Stimulated activated naive CD8-positive, alpha-beta T cell treated with anti-CD3 and anti-CD28 coated beads, Interleukin-15, amount 100 ng/mL, for 72 hours (primary cell): Measurements from ENCODE around the gene KREMEN2.

Experiments
- ATAC-seq: fragments of 150-1000 bp; cut with Tn5 transposase; 2 replicates; pipeline ENCODE4 v1.10.0; 2021; ENCODE audit warnings: mild to moderate bottlenecking, moderate library complexity
- DNase-seq, 2 donors: peaks; one replicate each; pipeline ENCODE4 v3.0.0; 2021 to 2022
- H3K27ac Mint-ChIP-seq, 2 donors: one replicate each; pipeline ENCODE4 v1.8.0; 2022; ENCODE audit warnings: mild to moderate bottlenecking in 2 of 2, mixed read lengths in 2 of 2, moderate library complexity in 2 of 2
- H3K27me3 Mint-ChIP-seq: one replicate; pipeline ENCODE4 v1.8.0; 2022; ENCODE audit warnings: mixed read lengths
- H3K4me1 Mint-ChIP-seq: one replicate; pipeline ENCODE4 v1.8.0; 2022; ENCODE audit warnings: mild to moderate bottlenecking, mixed read lengths
- H3K4me3 Mint-ChIP-seq, 2 donors: one replicate each; pipeline ENCODE4 v1.8.0; 2022; ENCODE audit warnings: mild to moderate bottlenecking in 2 of 2, mixed read lengths in 2 of 2, moderate library complexity in 1 of 2
- H3K9me3 Mint-ChIP-seq, 2 donors: one replicate each; pipeline ENCODE4 v1.8.0; 2022; ENCODE audit warnings: mixed read lengths in 2 of 2

KREMEN2 gene

DNA sequence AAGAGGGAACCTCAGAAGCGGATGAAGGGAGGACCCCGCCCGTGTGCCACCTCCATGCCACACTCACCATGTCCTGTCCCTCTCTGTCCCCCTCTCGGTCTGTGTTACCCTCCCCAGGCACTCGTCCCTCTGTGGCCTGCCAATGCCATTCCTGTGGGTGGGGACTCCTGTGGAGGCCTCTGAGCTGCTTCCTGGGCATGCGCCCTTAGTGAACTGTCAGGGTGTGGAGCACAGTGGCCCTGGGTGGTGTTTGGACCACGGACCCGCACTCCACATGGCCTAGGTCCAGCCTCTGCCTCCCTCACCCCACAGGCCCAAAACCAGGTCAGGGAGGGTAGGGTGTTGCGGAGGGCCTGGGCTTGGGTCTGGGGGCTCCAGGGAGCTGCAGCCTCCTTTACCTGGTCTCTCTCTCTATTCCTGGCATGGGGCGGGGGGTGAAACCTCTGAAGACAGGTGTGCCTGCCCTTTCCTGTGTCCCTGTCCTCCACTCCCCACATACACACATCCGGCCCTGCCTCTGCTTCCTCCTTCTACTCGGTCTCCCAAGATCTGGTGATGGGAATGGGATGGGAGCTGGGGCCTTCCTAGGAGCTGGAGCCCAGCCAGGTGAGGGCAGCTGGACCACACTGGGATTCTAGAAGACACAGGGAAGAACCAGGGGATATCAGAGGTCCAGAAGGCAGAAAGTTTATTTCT is 27.6 kb downstream of the KREMEN2 start:
- Mint-ChIP-seq H3K27ac (no peak overlapping the region), H3K27me3 (peaks cover 15% of the 10 kb centered on the region), H3K4me3 (no peak overlapping the region), H3K9me3 (no peaks in the 10 kb centered on the region), H3K4me1 (no peaks in the 10 kb centered on the region)
- DNase-seq = no peak
- ATAC-seq = no peak

DNA sequence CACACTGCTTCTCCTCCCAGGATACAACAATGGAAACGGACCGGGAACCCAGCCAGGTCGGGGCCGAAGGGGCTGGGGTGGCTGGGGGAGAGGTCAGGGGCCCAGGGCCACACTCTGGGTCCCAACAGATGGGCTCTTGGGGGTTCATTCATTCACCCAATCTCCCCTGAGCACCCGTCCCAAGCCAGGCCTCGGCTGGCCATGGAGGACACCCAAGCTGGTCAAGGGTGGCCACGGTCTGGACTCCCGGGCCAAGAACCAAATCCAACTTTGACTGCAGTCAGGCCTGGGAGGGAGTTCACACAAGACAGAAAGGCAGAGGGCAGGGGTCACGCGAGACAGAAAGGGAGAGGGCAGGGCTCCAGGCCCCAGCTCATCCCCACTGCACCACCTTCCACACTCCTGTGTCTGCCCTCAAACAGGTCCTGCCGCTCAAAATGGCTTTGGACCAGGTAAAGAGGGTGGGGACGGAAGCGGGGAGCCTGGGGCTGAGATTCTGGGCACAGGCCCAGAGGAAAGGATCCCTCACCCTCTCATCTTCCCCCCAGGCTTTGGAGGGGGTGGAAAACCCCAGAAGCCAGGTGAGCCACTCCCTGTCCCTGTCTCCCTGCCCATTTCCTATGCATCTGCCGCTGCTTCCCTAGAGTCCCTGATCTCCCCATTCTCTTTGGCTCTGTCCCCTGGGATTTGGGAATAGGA is 28.5 kb downstream of the KREMEN2 start:
- Mint-ChIP-seq H3K27ac (peak overlapping the region in 1 of 2 donors; percentile 76), H3K27me3 (peaks cover 12% of the 10 kb centered on the region), H3K4me1 (no peaks in the 10 kb centered on the region), H3K9me3 (no peaks in the 10 kb centered on the region), H3K4me3 (no peak overlapping the region)
- ATAC-seq (no peak), DNase-seq (no peak)

GRCh38 chr16:2996298-2996697 is 32.2 kb downstream of the KREMEN2 start:
- Mint-ChIP-seq H3K4me3 (no peak overlapping the region), H3K9me3 (no peaks in the 10 kb centered on the region), H3K27ac (peak overlapping the region in 1 of 2 donors; percentile 42), H3K27me3 (peaks cover 14% of the 10 kb centered on the region), H3K4me1 (no peaks in the 10 kb centered on the region)
- ATAC-seq = no peak
- DNase-seq = no peak

DNA sequence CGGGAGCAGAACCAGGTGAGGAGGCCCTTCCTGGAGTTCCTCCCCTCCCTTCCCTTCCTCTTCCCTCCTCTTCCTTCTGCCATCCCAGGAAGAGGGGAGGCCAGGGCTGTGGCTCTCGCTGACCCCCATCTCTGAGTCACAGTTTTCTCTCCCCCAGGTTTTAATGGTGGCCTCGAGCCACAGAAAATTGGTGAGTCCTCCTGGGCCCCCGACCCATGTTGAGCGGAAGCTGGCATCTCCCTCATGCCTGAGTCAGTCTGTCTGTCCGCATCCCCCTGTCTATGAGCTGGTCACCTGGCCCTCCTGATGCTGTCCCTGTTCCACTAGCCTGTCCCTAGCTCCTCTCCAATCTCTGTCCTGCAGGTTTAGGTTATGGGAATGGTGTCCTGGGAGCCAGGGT is 35.9 kb downstream of the KREMEN2 start:
- H3K4me1 Mint-ChIP-seq = peaks cover 4% of the 10 kb centered on the region
- peak overlapping the region in 1 of 2 donors; percentile 89 for H3K27ac Mint-ChIP-seq
- ATAC-seq (no peak), DNase-seq (no peak)
- H3K4me3 Mint-ChIP-seq = no peak overlapping the region
- no peaks in the 10 kb centered on the region for H3K9me3 Mint-ChIP-seq
- H3K27me3 Mint-ChIP-seq = peaks cover 18% of the 10 kb centered on the region

DNA sequence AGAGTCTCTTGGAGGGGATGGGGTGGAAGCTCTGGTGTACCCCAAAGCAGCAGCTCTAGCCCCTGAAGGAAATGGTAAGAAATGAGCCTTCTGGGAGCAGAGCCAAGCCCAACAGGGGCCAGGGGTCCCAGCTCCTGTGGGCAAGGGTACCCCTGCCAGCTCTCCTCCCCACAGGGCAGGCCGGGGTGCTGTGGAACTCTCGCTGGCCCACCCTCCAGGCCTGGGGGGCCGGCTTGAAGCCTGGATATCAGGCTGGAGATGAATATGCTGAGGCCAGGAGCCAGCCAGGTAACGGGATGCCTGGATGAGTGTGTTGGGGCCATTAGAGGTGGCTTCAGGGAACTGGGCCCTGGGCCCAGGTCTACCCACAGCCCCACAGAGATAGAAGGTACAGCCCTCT is 36.5 kb downstream of the KREMEN2 start:
- H3K4me1 Mint-ChIP-seq = peaks cover 6% of the 10 kb centered on the region
- DNase-seq (no peak), ATAC-seq (no peak)
- H3K27ac Mint-ChIP-seq = no peak overlapping the region
- H3K9me3 Mint-ChIP-seq = no peaks in the 10 kb centered on the region
- peaks cover 22% of the 10 kb centered on the region for H3K27me3 Mint-ChIP-seq
- H3K4me3 Mint-ChIP-seq = no peak overlapping the region

- H3K4me3 Mint-ChIP-seq = no peak overlapping the region
- H3K9me3 Mint-ChIP-seq = no peaks in the 10 kb centered on the region
- H3K27me3 Mint-ChIP-seq = peaks cover 29% of the 10 kb centered on the region
- DNase-seq (no peak), ATAC-seq (no peak)
- peaks cover 6% of the 10 kb centered on the region for H3K4me1 Mint-ChIP-seq
- H3K27ac Mint-ChIP-seq = no peak overlapping the region
Measured at GRCh38 chr16:3001316-3001715, 37.2 kb downstream of the KREMEN2 start.

DNA sequence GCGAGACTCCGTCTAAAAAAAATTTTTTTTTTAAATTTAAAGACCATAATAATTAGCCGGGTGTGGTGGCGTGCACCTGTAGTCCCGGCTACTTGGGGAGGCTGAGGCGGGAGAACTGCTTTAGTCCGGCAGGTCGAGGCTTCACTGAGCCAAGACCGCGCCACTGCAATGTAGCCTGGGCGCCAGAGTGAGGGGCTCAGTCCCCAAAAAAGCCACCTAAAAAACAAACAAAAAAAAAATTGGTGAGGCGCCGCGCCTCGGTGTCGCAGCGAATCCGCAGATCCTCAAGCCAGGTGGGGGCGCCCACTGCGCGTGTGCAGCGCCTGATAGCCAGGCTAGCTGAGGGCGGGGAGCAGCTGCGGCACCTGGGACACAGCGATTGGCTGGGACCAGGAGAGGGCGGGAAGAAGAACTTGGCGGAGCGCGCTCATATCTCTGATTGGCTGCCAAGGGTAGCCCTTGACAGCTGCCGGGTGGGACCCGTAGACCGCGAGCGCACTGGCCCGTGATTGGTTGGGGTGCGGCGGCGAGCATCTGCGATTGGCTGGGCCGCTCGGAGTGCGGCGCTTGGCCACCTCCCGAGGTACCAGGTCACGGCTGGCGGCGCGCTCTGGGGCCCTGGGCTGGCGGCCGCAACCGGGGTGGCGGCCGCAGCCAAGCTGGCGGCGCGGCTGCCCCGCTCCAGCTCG is 39.7 kb downstream of the KREMEN2 start:
- H3K4me1 Mint-ChIP-seq = peaks cover 25% of the 10 kb centered on the region
- H3K9me3 Mint-ChIP-seq = no peaks in the 10 kb centered on the region
- peaks cover 53% of the 10 kb centered on the region for H3K27me3 Mint-ChIP-seq
- peak overlapping the region in 1 of 2 donors; percentile 76 for H3K27ac Mint-ChIP-seq
- peak overlapping the region; percentile 65 to 71 for H3K4me3 Mint-ChIP-seq
- DNase-seq (peak; percentile 96 to 99), ATAC-seq (peak; percentile 99)

- Mint-ChIP-seq H3K27me3 (peaks cover 53% of the 10 kb centered on the region), H3K4me1 (peaks cover 28% of the 10 kb centered on the region), H3K4me3 (peak overlapping the region in 1 of 2 donors; percentile 71), H3K9me3 (no peaks in the 10 kb centered on the region), H3K27ac (no peak overlapping the region)
- ATAC-seq (peak; percentile 34), DNase-seq (no peak)
Measured at GRCh38 chr16:3004319-3004718, 40.2 kb downstream of the KREMEN2 start.

GRCh38 chr16:3004781-3005284 is 40.8 kb downstream of the KREMEN2 start:
- peaks cover 48% of the 10 kb centered on the region for H3K27me3 Mint-ChIP-seq
- no peak for ATAC-seq
- DNase-seq = no peak
- no peak overlapping the region for H3K27ac Mint-ChIP-seq
- peaks cover 28% of the 10 kb centered on the region for H3K4me1 Mint-ChIP-seq
- no peaks in the 10 kb centered on the region for H3K9me3 Mint-ChIP-seq
- peak overlapping the region; percentile 71 to 79 for H3K4me3 Mint-ChIP-seq

DNA sequence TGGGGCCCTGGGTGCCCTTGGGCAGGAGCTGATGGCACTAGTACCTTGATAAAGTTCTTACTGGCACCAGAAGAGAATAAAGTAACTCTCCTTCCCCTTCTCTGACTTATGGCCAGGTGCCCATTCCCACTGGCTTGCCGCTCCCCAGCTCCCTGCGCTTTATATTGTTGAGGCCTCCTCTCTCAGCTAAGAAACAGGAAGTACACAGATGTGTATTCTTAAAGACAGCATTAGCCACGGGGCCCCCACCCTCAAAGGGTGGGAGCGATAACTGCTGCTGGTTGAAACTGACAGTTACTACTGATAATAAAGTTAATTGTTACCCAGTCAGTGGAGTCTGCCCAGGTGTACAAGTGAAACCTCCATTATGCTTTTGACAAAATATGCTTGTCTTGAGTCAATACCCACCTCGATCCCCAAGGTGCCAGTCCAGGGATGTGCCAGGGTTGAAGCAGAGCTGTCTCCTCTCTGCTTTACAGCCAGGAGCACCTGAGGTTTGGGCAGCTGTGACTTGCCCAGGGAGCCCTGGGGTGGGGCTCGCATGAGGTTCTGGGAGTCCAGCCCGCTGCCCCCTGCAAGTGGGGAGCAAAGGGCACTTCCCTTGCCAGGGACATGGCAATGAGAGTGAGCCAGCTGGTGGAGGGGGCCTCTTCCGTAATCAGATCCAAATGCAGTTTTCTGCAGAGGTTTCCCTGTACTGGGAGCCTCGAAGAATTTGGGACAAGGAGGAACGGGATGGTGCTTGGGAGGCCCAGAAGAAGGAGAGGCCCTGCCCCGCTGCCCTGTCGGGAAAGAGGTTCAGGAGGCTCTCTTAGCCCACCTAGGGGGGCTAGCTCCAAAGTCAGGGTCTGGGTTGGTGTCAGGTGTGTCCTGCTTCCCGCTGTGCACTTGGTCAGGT is 43.2 kb downstream of the KREMEN2 start:
- ATAC-seq (no peak), DNase-seq (no peak)
- peak overlapping the region in 1 of 2 donors; percentile 72 for H3K4me3 Mint-ChIP-seq
- H3K27ac Mint-ChIP-seq = no peak overlapping the region
- peaks cover 30% of the 10 kb centered on the region for H3K4me1 Mint-ChIP-seq
- peaks cover 53% of the 10 kb centered on the region for H3K27me3 Mint-ChIP-seq
- no peaks in the 10 kb centered on the region for H3K9me3 Mint-ChIP-seq

- Mint-ChIP-seq H3K27ac (peak overlapping the region; percentile 47 to 67), H3K4me3 (peak overlapping the region; percentile 56 to 72), H3K27me3 (peaks cover 61% of the 10 kb centered on the region), H3K4me1 (peaks cover 32% of the 10 kb centered on the region), H3K9me3 (no peaks in the 10 kb centered on the region)
- ATAC-seq = no peak
- no peak for DNase-seq
Measured at GRCh38 chr16:3007957-3008689, 44.0 kb downstream of the KREMEN2 start.

DNA sequence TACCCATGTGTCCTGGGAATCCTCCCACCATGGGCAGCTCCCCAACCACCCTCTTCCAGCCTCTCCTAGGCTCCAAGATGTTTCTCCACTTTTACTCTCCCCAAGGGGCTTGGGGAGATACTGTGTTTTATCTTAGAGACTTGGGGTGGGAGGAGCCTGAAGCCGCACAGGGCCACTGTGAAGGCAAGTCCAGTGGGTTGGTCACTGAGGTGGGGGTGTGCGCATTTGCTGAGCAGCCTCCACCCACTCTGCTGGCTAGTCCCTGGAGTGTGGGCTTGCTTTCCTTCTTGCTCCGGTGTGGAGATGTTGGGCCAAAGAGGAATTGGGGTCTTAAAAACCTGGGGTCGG is 44.6 kb downstream of the KREMEN2 start:
- H3K4me1 Mint-ChIP-seq = peaks cover 32% of the 10 kb centered on the region
- H3K4me3 Mint-ChIP-seq = peak overlapping the region in 1 of 2 donors; percentile 72

GRCh38 chr16:3009568-3010390 is 45.7 kb downstream of the KREMEN2 start:
- Mint-ChIP-seq H3K9me3 (no peaks in the 10 kb centered on the region), H3K4me3 (no peak overlapping the region), H3K27me3 (peaks cover 74% of the 10 kb centered on the region), H3K4me1 (peaks cover 29% of the 10 kb centered on the region), H3K27ac (no peak overlapping the region)
- DNase-seq = no peak
- ATAC-seq = no peak

More for the DNA sequence above, 44.6 kb downstream of the KREMEN2 start:
- no peaks in the 10 kb centered on the region for H3K9me3 Mint-ChIP-seq
- ATAC-seq = no peak
- H3K27me3 Mint-ChIP-seq = peaks cover 66% of the 10 kb centered on the region
- no peak for DNase-seq
- H3K27ac Mint-ChIP-seq = peak overlapping the region in 1 of 2 donors; percentile 67

DNA sequence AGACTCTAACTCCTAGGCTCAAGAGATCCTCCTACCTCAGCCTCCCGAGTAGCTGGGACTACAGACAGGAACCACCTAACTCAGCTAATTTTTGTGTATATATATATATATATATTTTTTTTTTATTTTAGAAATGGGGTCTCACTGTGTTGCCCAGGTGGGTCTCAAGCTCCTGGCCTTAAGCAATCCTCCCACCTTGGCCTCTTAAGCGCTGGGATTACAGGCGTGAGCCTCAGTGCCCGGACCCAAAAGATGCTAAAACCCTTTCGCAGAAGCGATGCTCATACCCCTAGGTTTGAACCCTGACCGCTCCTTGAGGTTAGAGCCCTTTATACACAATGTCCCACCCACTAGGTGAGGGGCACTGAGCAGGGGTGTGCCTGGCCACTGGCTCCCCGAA is 46.4 kb downstream of the KREMEN2 start:
- H3K9me3 Mint-ChIP-seq = no peaks in the 10 kb centered on the region
- peaks cover 69% of the 10 kb centered on the region for H3K27me3 Mint-ChIP-seq
- H3K4me1 Mint-ChIP-seq = peaks cover 26% of the 10 kb centered on the region
- H3K27ac Mint-ChIP-seq = no peak overlapping the region
- no peak overlapping the region for H3K4me3 Mint-ChIP-seq
- ATAC-seq (no peak), DNase-seq (no peak)
